Endothelial cell of umbilical vein (primary cell): Measurements from ENCODE around the gene TMEM119. TPM values are rescaled to one million over a fixed set of nuclear protein-coding genes. Genes with fewer than 3 reads are reported as not detected.

Source experiments
- BruUV-seq: library from RNA; stranded (reverse); fragments of 400-500 nt; replicated peaks from 2 replicates; lab custom pipeline; 2021; lab: Mats Ljungman, UMichigan
- CTCF ChIA-PET: fragments of 300-600, 350-600 bp; sonication (Branson Sonifier 250); formaldehyde crosslinking; loops from one replicate; lab custom pipeline; 2021; ENCODE audit warnings: antibody characterized with exemption, inconsistent platforms; lab: Charles Lee
- POLR2A ChIA-PET: fragments of 300-600, 350-600 bp; sonication (Branson Sonifier 250); formaldehyde crosslinking; loops from one replicate; lab custom pipeline; 2021; ENCODE audit warnings: antibody characterized with exemption, inconsistent platforms; lab: Charles Lee
- DNase-seq: peaks from one replicate; pipeline ENCODE4 v3.0.0-alpha.2; 2011; ENCODE audit warnings: low read depth, low spot score
- FAIRE-seq: peaks from 2 replicates; lab custom pipeline; 2011; peaks lifted over from hg19 to GRCh38; lab: Jason Lieb, UNC
- H2AFZ ChIP-seq: 2 replicates; pipeline ENCODE4 v1.6.0; 2012; ENCODE audit warnings: low read depth, low read length, control low read depth, inconsistent platforms
- H3K27ac ChIP-seq: 2 replicates; pipeline ENCODE4 v1.5.1; 2011; ENCODE audit warnings: low read depth, mild to moderate bottlenecking, control low read depth, low read length, moderate library complexity; ENCODE audit not compliant: insufficient read depth
- H3K27me3 ChIP-seq, 2 experiments: 2 replicates each; pipeline versions ENCODE4 v1.6.0 to v1.6.1; 2011; ENCODE audit warnings: low read length in 2 of 2, mixed read lengths in 1 of 2; ENCODE audit not compliant: control insufficient read depth in 2 of 2, insufficient read depth in 2 of 2
- H3K36me3 ChIP-seq, 2 experiments: 2 replicates in 1 of 2; 3 replicates in 1 of 2; pipeline ENCODE4 v1.5.1; 2011; ENCODE audit warnings: low read length in 2 of 2, mild to moderate bottlenecking in 1 of 2, moderate library complexity in 1 of 2; ENCODE audit not compliant: control insufficient read depth in 2 of 2, insufficient read depth in 2 of 2; ENCODE audit errors: extremely low read depth in 1 of 2
- H3K4me1 ChIP-seq: 3 replicates; pipeline ENCODE4 v1.5.1; 2011; ENCODE audit warnings: mild to moderate bottlenecking, low read length; ENCODE audit not compliant: control insufficient read depth, insufficient read depth; ENCODE audit errors: extremely low read depth
- H3K4me2 ChIP-seq: 2 replicates; pipeline ENCODE4 v1.6.1; 2011; ENCODE audit warnings: low read length, control low read depth, mixed read lengths; ENCODE audit not compliant: insufficient read depth
- H3K4me3 ChIP-seq, 3 experiments: fragments of 200-600 bp in 1 of 3; sonication (generic), shearing (Covaris generic) in 1 of 3; replicated peaks in 1 of 3; 2 replicates each; pipeline ENCODE4 v1.5.1; 2011 to 2016; ENCODE audit warnings: control low read depth in 3 of 3, low read length in 3 of 3, mild to moderate bottlenecking in 2 of 3, inconsistent platforms in 1 of 3, low read depth in 1 of 3, moderate library complexity in 1 of 3; ENCODE audit not compliant: insufficient read depth in 1 of 3
- H3K79me2 ChIP-seq: 2 replicates; pipeline ENCODE4 v1.6.0; 2012; ENCODE audit warnings: low read length, inconsistent platforms; ENCODE audit not compliant: control insufficient read depth, insufficient read depth
- H3K9ac ChIP-seq: replicated peaks from 2 replicates; pipeline ENCODE3; 2011; ENCODE audit warnings: low read length, control low read depth; ENCODE audit not compliant: insufficient read depth; ENCODE audit errors: extremely low read depth
- H3K9me1 ChIP-seq: replicated peaks from 3 replicates; pipeline ENCODE4 v1.6.0; 2011; ENCODE audit warnings: mild to moderate bottlenecking, low read length; ENCODE audit not compliant: control insufficient read depth, insufficient read depth; ENCODE audit errors: extremely low read depth
- H3K9me3 ChIP-seq: replicated peaks from 2 replicates; pipeline ENCODE4 v1.5.1; 2012; ENCODE audit warnings: low read length, inconsistent platforms; ENCODE audit not compliant: control insufficient read depth, insufficient read depth
- H4K20me1 ChIP-seq: replicated peaks from 2 replicates; pipeline ENCODE3; 2011; ENCODE audit warnings: mild to moderate bottlenecking, low read length; ENCODE audit not compliant: control insufficient read depth, insufficient read depth; ENCODE audit errors: extremely low read depth
- EZH2 ChIP-seq: IDR thresholded peaks from 2 replicates; pipeline ENCODE4 v1.6.1; 2012; ENCODE audit warnings: borderline replicate concordance, low read depth, mild to moderate bottlenecking, moderate library complexity, low read length, inconsistent platforms; ENCODE audit not compliant: severe bottlenecking
- FOS ChIP-seq: IDR thresholded peaks from 2 replicates; pipeline ENCODE4 v1.6.1; 2011; ENCODE audit warnings: mild to moderate bottlenecking, low read length, moderate library complexity, borderline replicate concordance; ENCODE audit not compliant: insufficient read depth
- GATA2 ChIP-seq: IDR thresholded peaks from 2 replicates; pipeline ENCODE4 v1.7.0; 2011; ENCODE audit warnings: low read depth, mild to moderate bottlenecking, moderate library complexity, mixed read lengths, low read length; ENCODE audit not compliant: insufficient read length, insufficient read depth
- JUN ChIP-seq: IDR thresholded peaks from 2 replicates; pipeline ENCODE4 v1.6.1; 2011; ENCODE audit warnings: borderline replicate concordance, low read depth; ENCODE audit not compliant: insufficient read length, insufficient read depth
- MYC ChIP-seq: IDR thresholded peaks from one replicate; pipeline ENCODE4 v1.6.1; 2011; ENCODE audit warnings: mild to moderate bottlenecking, low read depth, low read length
- POLR2A ChIP-seq: IDR thresholded peaks from 2 replicates; pipeline ENCODE4 v1.6.1; 2012; ENCODE audit warnings: low read depth, mild to moderate bottlenecking, control low read depth, low read length
- POLR2AphosphoS5 ChIP-seq: IDR thresholded peaks from 2 replicates; pipeline ENCODE4 v1.6.1; 2012; ENCODE audit warnings: low read depth, mild to moderate bottlenecking, control low read depth, low read length, moderate library complexity; ENCODE audit not compliant: insufficient read depth
- dilution Hi-C: fragments of 300-500 bp; cut with MboI; formaldehyde crosslinking; loops from one replicate; pipeline ENCODE4 v1.15.0; 2019; ENCODE audit warnings: low sequenced_read_pairs; ENCODE audit not compliant: extremely low pct_ligation_motif_present
- intact Hi-C: fragments of 100-400 bp; cut with micrococcal nuclease; formaldehyde crosslinking; loops from one replicate; pipeline ENCODE4 v1.10.0; 2022
- polyA plus RNA-seq, 4 experiments: library from polyadenylated mRNA; depleted of rRNA in 3 of 4; stranded (reverse) in 3 of 4; unstranded in 1 of 4; fragments of >200 nt; gene quantifications; 2 replicates each; pipeline versions ENCODE4 v1.2.1 to v1.2.3, GENCODE V29; 2011 to 2012; ENCODE audit warnings: missing spikeins in 1 of 4
- total RNA-seq: library from RNA; stranded (reverse); gene quantifications from 2 replicates; pipeline ENCODE4 v1.2.3, GENCODE V29; 2021
- TF ChIP-seq, protein P1 (sequence below), 2 donors: IDR thresholded peaks; 1 replicate in 1 of 2; 2 replicates in 1 of 2; pipeline ENCODE4 v1.5.1; 2011; ENCODE audit warnings: low read length in 2 of 2, mild to moderate bottlenecking in 2 of 2, moderate library complexity in 2 of 2, control low read depth in 1 of 2, inconsistent platforms in 1 of 2, low read depth in 1 of 2; ENCODE audit not compliant: insufficient read depth in 1 of 2; ENCODE audit errors: extremely low read depth in 1 of 2
- TF ChIP-seq, protein P2 (sequence below): IDR thresholded peaks from 2 replicates; pipeline ENCODE4 v1.6.1; 2011; ENCODE audit not compliant: insufficient read depth, insufficient read length

TMEM119 gene
- total and polyA plus RNA-seq, 2 donors (not counting 3 experiments of a cell fraction or from before 2014, with no cell fraction given), result not detected

- H3K36me3 ChIP-seq, result peaks cover 4 to 10% of the 10 kb centered on the region in 2 experiments
- DNase-seq, result no peak
- peaks cover 81% of the 10 kb centered on the region for H3K79me2 ChIP-seq
- no peak overlapping the region for H3K4me3 ChIP-seq
- FAIRE-seq, result no peak
- no peak overlapping the region for H2AFZ ChIP-seq
- intact Hi-C loops, result no loop called here
- H3K27me3 ChIP-seq, result no peaks in the 10 kb centered on the region
- dilution Hi-C loops, result no loop called here
- H4K20me1 ChIP-seq, result peaks cover 5% of the 10 kb centered on the region
- no peak overlapping the region for H3K27ac ChIP-seq
- H3K4me1 ChIP-seq, result no peaks in the 10 kb centered on the region
- TF ChIP-seq, protein P1, sequence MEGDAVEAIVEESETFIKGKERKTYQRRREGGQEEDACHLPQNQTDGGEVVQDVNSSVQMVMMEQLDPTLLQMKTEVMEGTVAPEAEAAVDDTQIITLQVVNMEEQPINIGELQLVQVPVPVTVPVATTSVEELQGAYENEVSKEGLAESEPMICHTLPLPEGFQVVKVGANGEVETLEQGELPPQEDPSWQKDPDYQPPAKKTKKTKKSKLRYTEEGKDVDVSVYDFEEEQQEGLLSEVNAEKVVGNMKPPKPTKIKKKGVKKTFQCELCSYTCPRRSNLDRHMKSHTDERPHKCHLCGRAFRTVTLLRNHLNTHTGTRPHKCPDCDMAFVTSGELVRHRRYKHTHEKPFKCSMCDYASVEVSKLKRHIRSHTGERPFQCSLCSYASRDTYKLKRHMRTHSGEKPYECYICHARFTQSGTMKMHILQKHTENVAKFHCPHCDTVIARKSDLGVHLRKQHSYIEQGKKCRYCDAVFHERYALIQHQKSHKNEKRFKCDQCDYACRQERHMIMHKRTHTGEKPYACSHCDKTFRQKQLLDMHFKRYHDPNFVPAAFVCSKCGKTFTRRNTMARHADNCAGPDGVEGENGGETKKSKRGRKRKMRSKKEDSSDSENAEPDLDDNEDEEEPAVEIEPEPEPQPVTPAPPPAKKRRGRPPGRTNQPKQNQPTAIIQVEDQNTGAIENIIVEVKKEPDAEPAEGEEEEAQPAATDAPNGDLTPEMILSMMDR (IDR thresholded peaks at IDR 0.05; ENCODE audit: extremely low read depth in 1 of 2, insufficient read depth in 1 of 2, low read depth in 1 of 2, low read length in 2 of 2), result no peak
- TF ChIP-seq POLR2A (no peak), POLR2AphosphoS5 (no peak)
- no peaks in the 10 kb centered on the region for H3K9me3 ChIP-seq
- ChIA-PET POLR2A (no interaction called here), CTCF (no interaction called here)
- no peaks in the 10 kb centered on the region for H3K9me1 ChIP-seq
- no TSS peak for BruUV-seq
- H3K4me2 ChIP-seq, result no peak overlapping the region
- H3K9ac ChIP-seq, result no peak overlapping the region
Measured at GRCh38 chr12:108551535-108551934, 46.3 kb downstream of the TMEM119 start.

DNA sequence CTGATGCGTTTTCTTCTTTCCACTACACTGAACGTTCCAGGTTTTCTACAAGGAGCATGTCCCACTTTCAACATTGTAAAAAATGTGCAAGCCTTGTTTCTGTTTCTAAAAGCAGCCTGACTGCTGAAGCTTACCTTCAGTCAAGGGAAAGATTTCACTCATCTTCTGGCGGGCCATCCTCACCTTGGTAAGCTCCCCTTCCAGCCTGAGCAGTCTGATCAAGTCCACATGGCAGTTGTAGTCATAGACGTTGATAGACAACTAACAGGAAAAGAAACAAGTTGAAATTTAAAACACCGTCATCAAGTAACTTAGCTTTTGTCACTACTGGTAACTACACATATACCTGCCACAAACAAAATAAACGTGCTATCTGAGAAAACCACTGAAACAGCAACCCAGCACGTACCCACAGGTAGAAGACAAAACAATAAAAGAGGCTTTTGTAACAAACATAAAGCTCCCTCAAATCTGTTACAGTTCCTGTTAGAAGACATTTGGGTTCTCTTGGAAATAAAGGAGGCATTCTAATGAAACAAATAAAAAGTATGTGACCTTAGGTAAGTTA lies 48.8 kb downstream of the TMEM119 start:
- H3K4me1 ChIP-seq, result no peaks in the 10 kb centered on the region
- FAIRE-seq, result no peak
- H2AFZ ChIP-seq, result no peak overlapping the region
- BruUV-seq, result no TSS peak
- H3K9me1 ChIP-seq, result no peaks in the 10 kb centered on the region
- H3K4me2 ChIP-seq, result no peak overlapping the region
- no peak overlapping the region for H3K27ac ChIP-seq
- H4K20me1 ChIP-seq, result peaks cover 5% of the 10 kb centered on the region
- intact Hi-C loops (no loop called here), dilution Hi-C loops (no loop called here)
- CTCF ChIA-PET, result no interaction called here
- no peak overlapping the region for H3K9ac ChIP-seq
- no peak for DNase-seq
- POLR2A ChIA-PET, result no interaction called here
- no peaks in the 10 kb centered on the region for H3K9me3 ChIP-seq
- peaks cover 11 to 13% of the 10 kb centered on the region in 2 experiments for H3K36me3 ChIP-seq
- H3K27me3 ChIP-seq, result no peaks in the 10 kb centered on the region
- H3K79me2 ChIP-seq, result peaks cover 60% of the 10 kb centered on the region
- no peak for TF ChIP-seq GATA2
- no peak for TF ChIP-seq FOS
- TF ChIP-seq JUN, result no peak
- TF ChIP-seq EZH2, result no peak
- no peak for TF ChIP-seq POLR2A
- TF ChIP-seq, protein P1 (IDR thresholded peaks at IDR 0.05; ENCODE audit: extremely low read depth in 1 of 2, insufficient read depth in 1 of 2, low read depth in 1 of 2, low read length in 2 of 2), result no peak
- TF ChIP-seq MYC, result no peak
- TF ChIP-seq POLR2AphosphoS5, result no peak
- TF ChIP-seq, protein P2, sequence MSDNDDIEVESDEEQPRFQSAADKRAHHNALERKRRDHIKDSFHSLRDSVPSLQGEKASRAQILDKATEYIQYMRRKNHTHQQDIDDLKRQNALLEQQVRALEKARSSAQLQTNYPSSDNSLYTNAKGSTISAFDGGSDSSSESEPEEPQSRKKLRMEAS, result no peak
- no peak overlapping the region for H3K4me3 ChIP-seq
